Pulmonary artery endothelial cell (primary cell): ENCODE results near the gene KRTAP10-1. TPM values are rescaled to one million over a fixed set of nuclear protein-coding genes. Genes with fewer than 3 reads are reported as not detected.

Experiments used
- DNase-seq: peaks from one replicate; pipeline ENCODE4 v3.0.0-alpha.2; 2011; ENCODE audit warnings: low read depth, low spot score
- total RNA-seq: library from RNA; depleted of rRNA; stranded (reverse); fragments of >200 nt; gene quantifications from 2 replicates; pipeline ENCODE4 v1.2.3, GENCODE V29; 2014

The KRTAP10-1 gene
- total RNA-seq, 1 donor from 2014 or later: not detected

DNA sequence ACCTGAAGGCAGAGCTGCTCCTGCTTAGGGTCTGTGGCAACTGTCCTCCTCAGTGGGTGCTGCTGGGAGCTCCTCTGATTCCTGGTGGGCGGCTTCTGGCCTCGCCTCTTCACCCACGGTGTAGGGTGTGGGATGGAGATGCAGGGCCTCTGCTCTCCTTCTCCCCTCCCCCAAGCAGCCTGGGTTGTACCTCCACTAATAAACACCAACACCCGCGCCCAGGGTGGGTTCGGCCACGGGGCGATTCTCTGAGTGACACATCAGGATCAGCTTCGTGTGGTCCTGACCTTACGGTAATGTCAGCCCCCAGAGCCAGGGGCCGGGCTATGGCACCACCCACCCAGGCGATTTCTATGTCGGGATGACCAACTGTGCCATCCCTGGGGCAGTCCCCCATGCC is 23.7 kb downstream of the KRTAP10-1 start:
- DNase-seq: no peak

GRCh38 chr21:44515359-44516165 is 24.4 kb downstream of the KRTAP10-1 start:
- no peak for DNase-seq

GRCh38 chr21:44514746-44515358 is 25.1 kb downstream of the KRTAP10-1 start:
- no peak for DNase-seq

- DNase-seq: no peak
Observed at GRCh38 chr21:44514218-44514520, 25.8 kb downstream of the KRTAP10-1 start.

DNA sequence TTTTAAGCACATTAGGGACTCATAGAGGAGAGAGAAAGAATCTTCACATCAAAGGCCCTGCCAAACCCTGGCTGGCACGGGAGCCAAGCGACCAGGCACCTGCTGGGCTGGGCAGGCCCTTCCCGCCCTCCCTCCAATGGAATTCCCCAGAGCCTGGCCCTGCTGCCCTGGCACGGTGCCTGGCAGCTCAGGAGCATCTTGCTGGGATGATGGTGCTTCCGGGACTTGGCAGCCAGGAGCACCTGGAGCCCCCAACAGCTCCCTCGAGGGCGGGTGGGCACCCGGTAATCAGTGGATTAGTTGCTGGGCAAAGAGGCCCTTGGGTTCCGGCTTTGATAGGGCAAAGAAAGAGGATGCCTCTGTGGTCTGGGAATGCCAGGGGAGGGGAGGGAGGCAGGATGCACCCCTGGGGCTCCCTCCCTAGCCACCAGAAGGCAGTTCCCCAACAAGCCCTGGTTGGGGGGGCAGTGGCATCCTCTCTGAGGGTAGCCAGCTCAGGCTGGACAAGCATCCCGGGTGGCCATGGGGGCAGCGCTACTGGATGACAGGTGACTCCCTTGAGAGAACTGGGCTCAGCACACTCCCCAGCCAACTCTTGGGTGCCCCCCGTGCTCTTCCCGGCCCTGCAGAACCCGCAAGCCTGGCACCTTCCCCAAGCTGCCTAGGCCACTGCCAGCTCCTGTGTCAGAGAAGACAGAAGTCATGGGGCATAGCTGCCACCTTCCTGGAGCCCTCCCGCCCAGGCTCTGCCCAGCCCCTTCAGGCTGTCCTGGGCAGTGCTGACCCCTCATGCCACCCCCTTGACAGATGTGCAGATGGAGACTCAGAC is 26.4 kb downstream of the KRTAP10-1 start:
- no peak for DNase-seq

- no peak for DNase-seq
Observed at GRCh38 chr21:44512496-44513388, 27.3 kb downstream of the KRTAP10-1 start.

DNA sequence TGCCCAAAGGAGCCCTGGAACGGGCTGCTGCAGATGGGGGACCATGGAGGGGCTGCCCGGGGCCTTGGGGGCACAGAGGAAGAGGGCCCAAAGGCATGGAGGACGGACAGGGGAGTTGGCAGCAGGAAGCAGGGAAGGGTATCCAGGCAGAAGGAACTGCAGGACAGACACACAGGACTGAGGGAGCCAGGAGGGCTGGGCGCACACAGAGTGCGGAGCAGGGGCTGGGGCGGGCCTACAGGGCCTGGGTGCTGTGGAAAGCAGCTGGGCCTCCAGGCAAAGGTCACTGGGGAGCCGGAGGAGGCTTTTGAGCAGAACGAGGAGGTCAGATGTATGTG is 28.1 kb downstream of the KRTAP10-1 start:
- no peak for DNase-seq

GRCh38 chr21:44511219-44511937 is 28.6 kb downstream of the KRTAP10-1 start:
- no peak for DNase-seq

GRCh38 chr21:44510508-44511218 is 29.3 kb downstream of the KRTAP10-1 start:
- DNase-seq: no peak

DNA sequence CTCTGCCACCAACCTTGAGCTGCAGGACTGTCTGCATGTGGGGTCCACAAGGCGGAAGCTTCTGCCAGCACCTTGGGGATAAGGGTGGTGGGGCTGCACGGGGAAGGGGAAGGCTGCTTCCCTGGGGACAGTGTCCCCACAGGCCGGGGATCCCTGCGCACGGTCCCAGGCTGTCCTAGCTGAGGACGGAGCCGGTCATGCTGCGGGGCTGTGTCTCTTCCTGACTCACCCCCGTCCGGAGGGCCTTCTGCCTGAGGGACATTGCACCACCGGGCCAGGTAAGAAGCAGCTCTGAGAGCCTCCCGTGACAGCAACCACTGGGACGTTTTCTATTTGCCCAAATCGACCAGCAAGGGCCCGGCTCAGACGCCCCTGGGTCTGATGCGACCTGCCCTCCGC is 29.9 kb downstream of the KRTAP10-1 start:
- no peak for DNase-seq

GRCh38 chr21:44509539-44509938 is 30.5 kb downstream of the KRTAP10-1 start:
- DNase-seq: no peak

DNA sequence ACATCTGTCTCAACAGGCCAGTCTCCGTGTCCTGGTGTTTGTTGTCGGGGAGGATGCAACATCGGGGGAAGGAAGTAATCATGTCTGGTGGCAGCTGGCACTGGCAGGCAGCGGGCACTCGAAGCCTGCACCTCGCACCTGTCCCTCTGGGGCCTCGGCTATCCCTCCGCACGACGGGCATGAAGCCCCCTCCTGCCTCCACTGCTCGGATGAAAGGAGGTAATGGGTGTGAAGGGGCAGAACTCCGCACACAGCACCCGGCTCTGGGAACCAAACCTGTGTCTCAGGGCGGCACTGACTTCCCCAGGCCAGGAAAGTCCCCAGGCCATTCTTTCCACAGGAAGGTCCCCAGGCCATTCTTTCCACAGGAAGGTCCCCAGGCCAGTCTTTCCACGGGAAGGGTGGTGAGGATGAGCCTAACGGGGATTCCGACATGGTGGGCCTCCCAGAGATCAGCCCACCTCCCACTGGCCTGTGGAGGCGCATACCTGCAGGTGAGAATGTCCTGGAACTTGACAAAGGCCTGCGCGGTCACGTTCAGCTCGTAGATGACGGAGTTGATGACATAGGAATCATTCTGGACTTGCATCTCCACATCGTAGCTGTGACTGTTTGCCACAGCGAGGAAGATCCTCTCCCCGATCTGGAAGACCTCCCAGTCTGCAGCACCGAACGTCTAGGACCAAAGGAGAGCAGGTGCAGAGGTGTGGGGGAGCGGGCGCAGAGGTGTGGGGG is 31.1 kb downstream of the KRTAP10-1 start:
- no peak for DNase-seq

DNA sequence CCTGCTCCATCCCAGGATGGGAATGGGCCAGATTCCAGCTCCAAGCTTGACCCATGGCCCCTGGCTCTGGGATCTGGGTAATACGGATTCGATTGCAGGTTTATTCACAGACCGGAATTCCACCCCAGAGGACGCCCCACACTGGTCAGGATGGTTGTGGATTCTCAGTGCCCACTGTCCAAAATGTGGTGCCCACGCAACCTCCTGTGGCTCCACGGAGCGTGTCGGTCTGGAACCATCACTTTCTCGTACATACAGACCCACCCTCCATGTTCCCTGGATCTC is 31.6 kb downstream of the KRTAP10-1 start:
- DNase-seq: no peak

- no peak for DNase-seq
Observed at GRCh38 chr21:44507673-44508425, 32.1 kb downstream of the KRTAP10-1 start.

DNA sequence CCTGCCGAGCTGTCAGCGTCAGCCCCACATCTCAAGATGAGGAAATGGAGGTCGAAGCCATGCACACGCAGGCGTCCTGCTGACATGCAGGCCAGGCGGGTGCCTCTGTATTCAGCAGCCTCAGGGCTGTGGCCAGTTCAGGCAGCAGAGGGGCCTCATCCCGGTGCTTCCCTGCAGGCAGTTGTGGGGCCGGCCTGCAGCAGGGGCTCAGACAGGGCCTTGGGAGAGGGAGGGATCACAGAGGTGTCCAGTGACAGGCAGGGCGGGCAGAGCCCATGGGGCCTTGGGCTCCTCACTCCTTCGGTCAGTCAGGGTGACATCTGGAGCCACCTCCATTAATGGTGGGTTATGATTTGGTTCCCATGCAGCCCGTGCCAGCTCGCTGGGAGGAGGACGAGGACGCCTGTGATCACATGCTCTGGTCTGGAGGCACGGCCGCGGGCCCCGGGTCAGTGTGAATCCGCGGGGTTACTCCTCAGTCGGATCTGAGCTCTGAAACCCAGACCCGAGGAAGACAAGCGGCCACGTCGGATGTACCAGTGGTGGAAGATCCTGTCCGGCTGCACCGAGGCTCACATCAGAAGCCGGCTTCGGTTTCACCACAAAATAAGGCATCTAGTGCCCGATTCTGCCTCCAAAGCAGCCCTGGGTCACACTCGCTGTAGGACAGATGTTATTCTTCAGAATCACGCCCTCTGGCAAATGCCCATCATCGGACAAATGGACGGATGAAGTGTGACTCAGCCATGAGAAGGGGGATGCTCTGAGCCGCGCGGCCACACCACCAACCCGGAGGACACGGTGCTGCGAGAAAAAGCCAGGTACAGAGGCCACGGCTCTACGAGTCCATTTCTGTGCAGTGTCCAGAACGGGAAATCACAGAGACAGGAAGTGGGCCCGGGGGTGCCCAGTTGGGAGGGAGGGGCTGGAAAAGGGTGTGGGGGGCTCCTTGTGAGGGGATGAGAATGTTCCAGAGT is 33.4 kb downstream of the KRTAP10-1 start:
- no peak for DNase-seq

GRCh38 chr21:44505673-44506278 is 34.2 kb downstream of the KRTAP10-1 start:
- no peak for DNase-seq

DNA sequence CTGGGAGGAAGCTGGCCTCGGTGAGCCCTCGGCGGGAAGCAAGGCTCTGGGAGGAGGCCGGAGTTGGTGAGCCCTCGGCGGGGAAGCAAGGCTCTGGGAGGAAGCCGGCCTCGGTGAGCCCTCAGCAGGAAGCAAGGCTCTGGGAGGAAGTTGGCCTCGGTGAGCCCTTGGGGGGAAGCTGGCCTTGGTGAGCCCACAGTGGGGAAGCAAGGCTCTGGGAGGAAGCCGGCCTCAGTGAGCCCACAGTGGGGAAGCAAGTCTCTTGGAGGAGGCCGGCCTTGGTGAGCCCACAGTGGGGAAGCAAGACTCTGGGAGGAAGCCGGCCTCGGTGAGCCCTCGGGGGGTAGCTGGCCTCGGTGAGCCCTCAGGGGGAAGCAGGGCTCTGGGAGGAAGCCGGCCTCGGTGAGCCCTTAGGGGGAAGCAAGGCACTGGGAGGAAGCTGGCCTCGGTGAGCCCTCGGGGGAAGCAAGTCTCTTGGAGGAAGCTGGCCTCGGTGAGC is 36.0 kb downstream of the KRTAP10-1 start:
- no peak for DNase-seq
